ENCODE data around the gene ELMO1. TPM values are rescaled to one million over a fixed set of nuclear protein-coding genes. Genes with fewer than 3 reads are reported as not detected.
"Not testable (repeated sequence)": the region's sequence is repeated elsewhere in the genome, so short reads cannot be mapped to it uniquely, and the experiment has no call there.

Gene ELMO1
- total RNA-seq, 1 donor from 2014 or later: 119 TPM

DNA sequence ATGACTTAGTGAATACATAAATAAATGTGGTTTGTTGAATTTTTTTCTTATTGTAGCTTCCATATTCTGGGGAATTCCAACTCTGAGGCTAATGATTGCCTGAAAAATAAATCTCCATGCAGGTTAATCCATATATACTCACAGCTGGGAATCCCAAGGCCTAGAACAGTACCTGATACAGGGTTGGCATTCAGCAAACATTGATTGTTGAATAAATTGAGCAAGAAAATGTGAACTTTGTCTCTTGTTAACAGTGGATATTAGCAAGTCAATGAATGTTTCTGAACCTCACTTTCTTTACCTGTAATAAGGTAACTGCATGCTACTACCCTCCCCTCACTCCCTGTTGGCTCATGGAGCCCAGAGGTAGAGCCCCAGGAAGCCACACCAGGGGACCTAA, 470.8 kb downstream of the ELMO1 start:
- intact Hi-C loops (cut with micrococcal nuclease): no loop called here
- H3K27me3 Mint-ChIP-seq (ENCODE audit: insufficient read depth): no peaks in the 10 kb centered on the region
- no peaks in the 10 kb centered on the region for H3K9me3 Mint-ChIP-seq
- no peak for DNase-seq (ENCODE audit: low spot score)
- H3K36me3 Mint-ChIP-seq (ENCODE audit: low read depth): peaks cover 16% of the 10 kb centered on the region
- no peak overlapping the region for H3K27ac Mint-ChIP-seq
- H3K4me1 Mint-ChIP-seq (ENCODE audit: low read depth): no peaks in the 10 kb centered on the region
- H3K4me3 Mint-ChIP-seq: no peak overlapping the region

GRCh38 chr7:36973534-36973933, 475.1 kb downstream of the ELMO1 start:
- intact Hi-C loops (cut with micrococcal nuclease); H3K27ac Mint-ChIP-seq; H3K9me3 Mint-ChIP-seq; H3K27me3 Mint-ChIP-seq (ENCODE audit: insufficient read depth); DNase-seq (ENCODE audit: low spot score); H3K4me3 Mint-ChIP-seq: not testable (repeated sequence)
- peaks cover 21% of the 10 kb centered on the region for H3K36me3 Mint-ChIP-seq (ENCODE audit: low read depth)
- peaks cover 26% of the 10 kb centered on the region for H3K4me1 Mint-ChIP-seq (ENCODE audit: low read depth)

DNA sequence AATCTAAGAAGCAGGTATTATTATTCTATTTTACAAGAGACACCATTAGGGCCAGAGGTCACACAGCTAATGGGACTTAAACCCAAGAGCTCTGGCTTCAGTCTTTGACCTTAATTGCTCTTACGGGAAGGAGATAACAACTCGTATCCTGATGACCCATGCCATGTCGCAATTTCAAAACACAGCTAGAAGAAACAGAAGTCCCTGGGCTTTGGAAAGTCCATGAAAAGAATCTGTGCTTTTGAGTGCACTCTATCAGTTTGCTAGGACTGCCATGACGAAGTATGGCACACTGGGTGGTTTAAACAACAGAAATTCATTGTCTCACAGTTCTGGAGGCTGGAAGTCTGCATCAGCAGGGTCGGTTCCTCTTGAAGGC, 476.5 kb downstream of the ELMO1 start:
- Mint-ChIP-seq H3K36me3 (ENCODE audit: low read depth) (peaks cover 17% of the 10 kb centered on the region), H3K9me3 (peaks cover 4% of the 10 kb centered on the region), H3K4me3 (no peak overlapping the region), H3K27ac (no peak overlapping the region), H3K4me1 (ENCODE audit: low read depth) (peaks cover 31% of the 10 kb centered on the region), H3K27me3 (ENCODE audit: insufficient read depth) (no peaks in the 10 kb centered on the region)
- intact Hi-C loops (cut with micrococcal nuclease): no loop called here
- DNase-seq (ENCODE audit: low spot score): no peak

GRCh38 chr7:36971515-36972139, 477.0 kb downstream of the ELMO1 start:
- DNase-seq (ENCODE audit: low spot score): no peak
- Mint-ChIP-seq H3K4me3 (no peak overlapping the region), H3K36me3 (ENCODE audit: low read depth) (peaks cover 18% of the 10 kb centered on the region), H3K4me1 (ENCODE audit: low read depth) (peaks cover 32% of the 10 kb centered on the region), H3K27ac (peak overlapping the region; percentile 0), H3K27me3 (ENCODE audit: insufficient read depth) (no peaks in the 10 kb centered on the region), H3K9me3 (peaks cover 4% of the 10 kb centered on the region)
- intact Hi-C loops (cut with micrococcal nuclease): no loop called here

- Mint-ChIP-seq H3K27me3 (ENCODE audit: insufficient read depth) (no peaks in the 10 kb centered on the region), H3K4me1 (ENCODE audit: low read depth) (peaks cover 32% of the 10 kb centered on the region), H3K27ac (peak overlapping the region; percentile 14), H3K4me3 (no peak overlapping the region), H3K9me3 (peaks cover 4% of the 10 kb centered on the region), H3K36me3 (ENCODE audit: low read depth) (peaks cover 20% of the 10 kb centered on the region)
- DNase-seq (ENCODE audit: low spot score): no peak
- intact Hi-C loops (cut with micrococcal nuclease): no loop called here
These were observed 477.8 kb downstream of the ELMO1 start for GRCh38 chr7:36970551-36971514.

DNA sequence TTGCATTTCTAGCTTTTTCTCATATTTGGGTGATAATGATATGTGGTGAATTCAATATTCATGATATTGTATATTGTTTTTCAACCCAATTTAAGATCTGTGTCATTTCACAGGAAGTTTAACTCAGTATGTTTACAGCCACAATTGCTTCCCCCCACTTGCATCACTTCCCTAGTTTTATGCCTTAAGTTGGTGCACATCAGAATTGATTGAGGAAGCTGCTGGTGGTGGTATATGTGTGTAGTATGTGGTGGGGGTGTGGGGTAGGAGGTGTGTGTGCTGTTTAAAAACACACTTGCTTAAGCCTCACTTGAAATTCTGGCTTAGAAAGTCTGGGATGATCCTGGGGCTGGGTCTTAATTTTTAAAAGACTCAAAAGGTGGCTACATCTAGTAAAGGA, 479.3 kb downstream of the ELMO1 start:
- Mint-ChIP-seq H3K9me3 (peaks cover 8% of the 10 kb centered on the region), H3K36me3 (ENCODE audit: low read depth) (peaks cover 19% of the 10 kb centered on the region), H3K27me3 (ENCODE audit: insufficient read depth) (no peaks in the 10 kb centered on the region), H3K4me1 (ENCODE audit: low read depth) (peaks cover 41% of the 10 kb centered on the region), H3K4me3 (no peak overlapping the region), H3K27ac (peak overlapping the region; percentile 56)
- DNase-seq (ENCODE audit: low spot score): peak; percentile 10
- intact Hi-C loops (cut with micrococcal nuclease): loop anchor here (10.0 kb wide), 2 partner anchors 385 to 495 kb away; no protein-coding TSS in a partner anchor

DNA sequence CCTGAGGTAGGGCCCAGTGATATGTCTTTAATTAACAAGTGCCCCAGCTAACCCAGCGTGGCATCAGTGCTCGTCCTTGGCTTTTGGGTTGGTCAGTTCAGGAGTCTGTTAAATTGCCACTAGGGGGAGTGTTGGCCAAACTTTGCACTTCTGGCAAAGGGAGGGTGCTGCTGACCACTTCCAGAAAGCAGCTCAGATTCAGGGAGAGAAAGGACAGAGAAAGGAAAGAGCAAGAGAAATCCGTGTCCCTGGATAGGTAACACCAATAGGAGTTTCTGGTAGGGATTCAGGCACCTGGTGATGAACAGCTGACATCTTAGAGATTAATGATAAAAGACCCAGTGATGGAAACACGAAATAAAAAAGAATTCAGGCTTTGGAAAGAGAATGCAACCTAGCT, 481.3 kb downstream of the ELMO1 start:
- Mint-ChIP-seq H3K36me3 (ENCODE audit: low read depth) (peaks cover 20% of the 10 kb centered on the region), H3K4me3 (no peak overlapping the region), H3K27me3 (ENCODE audit: insufficient read depth) (no peaks in the 10 kb centered on the region), H3K4me1 (ENCODE audit: low read depth) (peaks cover 45% of the 10 kb centered on the region), H3K27ac (no peak overlapping the region), H3K9me3 (peaks cover 8% of the 10 kb centered on the region)
- intact Hi-C loops (cut with micrococcal nuclease): loop anchor here (10.0 kb wide), 2 partner anchors 387 to 493 kb away; no protein-coding TSS in a partner anchor
- DNase-seq (ENCODE audit: low spot score): no peak

DNA sequence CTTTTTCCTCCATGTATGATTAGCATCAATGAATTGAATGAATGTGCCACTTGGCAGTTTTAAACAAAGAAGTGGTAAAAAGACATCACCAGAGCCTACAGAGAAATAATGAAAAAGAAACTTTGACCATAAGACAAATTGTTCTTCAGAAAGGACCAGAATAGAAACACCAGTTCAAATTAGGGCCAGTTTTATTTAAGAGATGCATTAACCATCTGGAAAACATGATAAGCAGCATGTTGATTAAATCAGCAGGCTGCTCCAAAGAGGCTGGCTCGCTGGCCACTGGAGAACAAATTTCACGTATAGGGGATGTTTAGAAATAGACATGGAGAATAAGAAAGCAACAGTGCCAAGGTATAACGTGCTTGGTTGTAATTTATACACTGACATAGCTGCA, 482.0 kb downstream of the ELMO1 start:
- Mint-ChIP-seq H3K27ac (no peak overlapping the region), H3K36me3 (ENCODE audit: low read depth) (peaks cover 24% of the 10 kb centered on the region), H3K4me3 (no peak overlapping the region), H3K27me3 (ENCODE audit: insufficient read depth) (no peaks in the 10 kb centered on the region), H3K4me1 (ENCODE audit: low read depth) (peaks cover 53% of the 10 kb centered on the region), H3K9me3 (peaks cover 8% of the 10 kb centered on the region)
- no peak for DNase-seq (ENCODE audit: low spot score)
- intact Hi-C loops (cut with micrococcal nuclease): loop anchor here (10.0 kb wide), 2 partner anchors 388 to 492 kb away; no protein-coding TSS in a partner anchor

DNA sequence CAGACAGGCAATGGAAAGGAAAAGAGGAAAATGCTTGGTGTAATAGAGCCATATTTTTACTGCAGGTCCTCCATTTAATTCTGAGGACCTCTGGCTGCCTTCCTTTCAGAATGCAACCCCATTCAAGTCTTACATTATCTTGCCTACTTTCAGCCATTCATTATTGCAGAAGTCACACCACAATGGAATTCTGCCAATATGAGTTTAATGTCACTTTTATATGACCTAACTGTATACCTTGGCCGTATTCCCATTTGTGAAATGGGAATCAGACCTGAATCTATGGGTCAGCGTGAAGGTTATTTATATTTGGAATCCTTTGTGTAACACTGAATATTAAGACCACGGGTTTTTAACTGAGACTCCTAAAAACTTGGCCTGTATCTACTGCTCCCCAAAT, 482.6 kb downstream of the ELMO1 start:
- intact Hi-C loops (cut with micrococcal nuclease): loop anchor here (10.0 kb wide), 2 partner anchors 389 to 491 kb away; no protein-coding TSS in a partner anchor
- H3K4me1 Mint-ChIP-seq (ENCODE audit: low read depth): peaks cover 53% of the 10 kb centered on the region
- H3K27me3 Mint-ChIP-seq (ENCODE audit: insufficient read depth): no peaks in the 10 kb centered on the region
- H3K27ac Mint-ChIP-seq: no peak overlapping the region
- H3K9me3 Mint-ChIP-seq: peaks cover 9% of the 10 kb centered on the region
- peaks cover 19% of the 10 kb centered on the region for H3K36me3 Mint-ChIP-seq (ENCODE audit: low read depth)
- H3K4me3 Mint-ChIP-seq: no peak overlapping the region
- no peak for DNase-seq (ENCODE audit: low spot score)

- Mint-ChIP-seq H3K27me3 (ENCODE audit: insufficient read depth) (no peaks in the 10 kb centered on the region), H3K27ac (no peak overlapping the region), H3K36me3 (ENCODE audit: low read depth) (peaks cover 21% of the 10 kb centered on the region), H3K4me1 (ENCODE audit: low read depth) (peaks cover 53% of the 10 kb centered on the region), H3K4me3 (no peak overlapping the region), H3K9me3 (peaks cover 12% of the 10 kb centered on the region)
- no peak for DNase-seq (ENCODE audit: low spot score)
- intact Hi-C loops (cut with micrococcal nuclease): loop anchor here (10.0 kb wide), 2 partner anchors 389 to 491 kb away; no protein-coding TSS in a partner anchor
These were observed 483.0 kb downstream of the ELMO1 start for GRCh38 chr7:36965625-36966024.

DNA sequence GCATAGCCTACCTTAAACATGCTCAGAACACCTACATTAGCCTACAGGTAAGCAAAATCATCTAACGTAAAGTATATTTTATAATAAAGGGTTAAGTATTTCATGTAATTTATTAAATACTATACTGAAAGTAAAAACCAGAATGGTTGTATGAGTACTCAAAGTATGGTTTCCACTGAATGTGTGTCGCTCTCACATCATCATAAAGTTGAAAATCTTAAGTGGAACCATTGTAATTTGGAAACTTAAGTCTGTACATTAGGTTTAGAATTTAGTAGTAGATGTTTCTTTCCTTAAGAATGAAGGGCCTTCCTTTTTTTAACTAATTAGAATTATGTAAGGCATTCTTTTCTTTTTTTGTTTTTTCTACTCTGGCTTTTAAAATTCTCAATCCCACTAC, 484.4 kb downstream of the ELMO1 start:
- peaks cover 49% of the 10 kb centered on the region for H3K4me1 Mint-ChIP-seq (ENCODE audit: low read depth)
- peak overlapping the region; percentile 27 for H3K27ac Mint-ChIP-seq
- H3K4me3 Mint-ChIP-seq: no peak overlapping the region
- intact Hi-C loops (cut with micrococcal nuclease): loop anchor here (1.0 to 10.0 kb wide), 5 partner anchors 103 to 489 kb away; partner anchors contain the start of gene ELMO1
- DNase-seq (ENCODE audit: low spot score): no peak
- H3K36me3 Mint-ChIP-seq (ENCODE audit: low read depth): peaks cover 23% of the 10 kb centered on the region
- peaks cover 12% of the 10 kb centered on the region for H3K9me3 Mint-ChIP-seq
- no peaks in the 10 kb centered on the region for H3K27me3 Mint-ChIP-seq (ENCODE audit: insufficient read depth)

- H3K9me3 Mint-ChIP-seq: peaks cover 11% of the 10 kb centered on the region
- no peak overlapping the region for H3K4me3 Mint-ChIP-seq
- peak overlapping the region; percentile 55 for H3K27ac Mint-ChIP-seq
- H3K4me1 Mint-ChIP-seq (ENCODE audit: low read depth): peaks cover 44% of the 10 kb centered on the region
- DNase-seq (ENCODE audit: low spot score): no peak
- intact Hi-C loops (cut with micrococcal nuclease): loop anchor here (5.0 to 10.0 kb wide), 4 partner anchors 105 to 488 kb away; partner anchors contain the start of gene ELMO1
- no peaks in the 10 kb centered on the region for H3K27me3 Mint-ChIP-seq (ENCODE audit: insufficient read depth)
- H3K36me3 Mint-ChIP-seq (ENCODE audit: low read depth): peaks cover 22% of the 10 kb centered on the region
These were observed 486.3 kb downstream of the ELMO1 start for GRCh38 chr7:36962367-36962766.

GRCh38 chr7:36961693-36962092, 487.0 kb downstream of the ELMO1 start:
- no peak for DNase-seq (ENCODE audit: low spot score)
- no peaks in the 10 kb centered on the region for H3K27me3 Mint-ChIP-seq (ENCODE audit: insufficient read depth)
- H3K36me3 Mint-ChIP-seq (ENCODE audit: low read depth): peaks cover 20% of the 10 kb centered on the region
- intact Hi-C loops (cut with micrococcal nuclease): loop anchor here (1.0 to 10.0 kb wide), 7 partner anchors 23 to 487 kb away; partner anchors contain the start of gene ELMO1
- peaks cover 8% of the 10 kb centered on the region for H3K9me3 Mint-ChIP-seq
- no peak overlapping the region for H3K27ac Mint-ChIP-seq
- H3K4me1 Mint-ChIP-seq (ENCODE audit: low read depth): peaks cover 41% of the 10 kb centered on the region
- H3K4me3 Mint-ChIP-seq: no peak overlapping the region
